Muscle of back (tissue), 13 donors: ENCODE results near the gene ZC3H12C. TPM values are rescaled to one million over a fixed set of nuclear protein-coding genes. Genes with fewer than 3 reads are reported as not detected.
"Not testable (repeated sequence)": the region's sequence is repeated elsewhere in the genome, so short reads cannot be mapped to it uniquely, and the experiment has no call there.

ENCODE experiments used
- DNase-seq, 3 donors: peaks; one replicate each; pipeline versions ENCODE4 v3.0.0 to v3.0.0-alpha.2; 2013
- long read RNA-seq, 9 donors: transcript quantifications; one replicate each; lab custom pipeline, GENCODE V29; 2026
- polyA plus RNA-seq, 10 donors: library from polyadenylated mRNA; unstranded; fragments of 120-200 nt; gene quantifications; one replicate each; pipeline ENCODE4 v1.2.1, GENCODE V29; 2013; ENCODE audit not compliant: insufficient read length in 10 of 10

The ZC3H12C gene
- polyA plus RNA-seq: 1 to 10 TPM; 6.6 to 9.9 (median 9.1) TPM
- long read RNA-seq, donor 1: 0 reads
- long read RNA-seq, donor 2: 0 reads
- long read RNA-seq, donor 3: 0 reads
- long read RNA-seq, donor 4: 0 reads
- long read RNA-seq, donor 5, full-length matches to known transcripts: 1 of 1 reads
- long read RNA-seq, donor 5, partial matches to known transcripts: 0 of 1 reads
- long read RNA-seq, donor 5, other reads (novel, unspliced or antisense): 0 of 1 reads
- long read RNA-seq, donor 6: 0 reads
- long read RNA-seq, donor 7: 0 reads
- long read RNA-seq, donor 8: 0 reads
- long read RNA-seq, donor 9: 0 reads

DNA sequence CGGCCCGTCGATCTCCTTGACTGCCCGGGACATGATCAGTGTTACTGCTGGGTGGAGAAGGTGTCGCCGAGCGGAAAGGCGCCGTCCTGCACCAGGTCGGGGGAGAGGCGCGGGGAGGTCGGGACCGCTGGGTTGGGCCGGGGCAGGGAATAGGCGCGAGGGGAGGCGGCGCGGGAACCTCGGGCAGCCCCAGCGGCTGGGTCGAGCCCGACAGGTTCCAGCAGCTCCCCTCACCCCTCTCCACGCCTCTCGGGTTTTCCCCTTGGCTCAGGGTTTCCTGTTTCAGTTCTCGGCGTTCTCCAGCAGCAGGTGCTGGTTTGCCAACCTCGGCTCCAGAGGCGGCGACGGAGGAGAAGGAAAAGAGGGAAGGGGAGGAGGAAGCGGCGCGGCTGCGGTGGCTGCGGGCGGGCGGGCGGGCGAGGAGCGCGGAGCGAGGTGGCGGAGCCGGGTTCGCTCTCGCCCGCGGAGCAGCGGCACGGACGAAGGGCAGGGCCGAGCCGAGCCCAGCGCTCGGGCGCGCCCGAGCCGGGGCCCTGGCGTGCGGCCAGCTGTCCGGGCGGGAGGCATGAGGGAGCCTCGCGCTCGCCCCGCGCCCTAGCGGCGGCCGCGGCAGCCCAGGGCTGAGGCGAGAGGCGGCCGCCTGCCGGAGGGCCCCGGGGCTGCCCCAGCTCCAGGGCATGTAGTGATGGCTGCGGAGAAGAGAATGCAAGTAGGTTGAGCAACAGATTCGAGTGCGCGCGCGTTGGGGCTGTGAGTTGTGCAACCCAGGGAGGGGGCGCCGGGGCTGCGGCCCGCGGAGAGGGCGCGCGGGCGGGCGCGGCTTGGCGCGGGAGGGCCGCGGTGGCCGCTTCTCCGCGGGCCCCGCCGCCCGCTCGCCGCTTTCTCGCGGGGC, at the start of gene ZC3H12C:
Gene ZC3H12C (plus strand): TSS at position 878 of the 892 bp plus-strand sequence. CDS start 20 bp downstream, outside the sequence.
- peak; percentile 82 to 93 (median 87) for DNase-seq

GRCh38 chr11:110044226-110044968, 48.8 kb upstream of the ZC3H12C start:
- no peak for DNase-seq

DNA sequence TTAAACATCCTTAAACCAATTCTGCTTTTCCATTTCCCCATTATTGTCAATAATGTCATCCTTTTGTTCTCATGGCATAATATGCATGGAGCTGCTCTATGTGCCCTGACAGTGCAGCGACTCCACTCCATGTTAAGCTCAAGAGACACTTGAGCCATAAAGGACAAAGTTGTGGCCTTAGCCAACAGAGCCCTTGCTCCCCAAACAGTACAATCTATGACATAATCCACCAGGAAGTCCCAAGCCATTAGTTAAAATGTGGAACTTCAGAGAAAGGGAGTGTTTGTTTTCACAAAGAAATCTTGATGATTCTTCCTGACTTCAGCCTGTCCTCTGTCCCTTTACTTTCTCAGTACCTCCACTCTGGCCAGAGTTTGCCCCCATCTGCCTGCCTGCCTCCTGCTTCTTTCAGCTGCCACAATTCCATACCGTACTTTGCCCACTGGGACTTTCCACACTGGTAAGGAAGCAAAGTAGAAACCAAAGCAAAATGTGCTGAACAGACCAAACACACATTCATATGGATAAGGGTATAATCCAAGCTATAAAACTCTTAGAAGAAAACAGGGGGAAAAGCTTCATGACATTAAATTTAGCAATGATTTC, 46.3 kb upstream of the ZC3H12C start:
- DNase-seq: no peak

- DNase-seq: no peak
Measured at GRCh38 chr11:110049501-110050200, 43.5 kb upstream of the ZC3H12C start.

DNA sequence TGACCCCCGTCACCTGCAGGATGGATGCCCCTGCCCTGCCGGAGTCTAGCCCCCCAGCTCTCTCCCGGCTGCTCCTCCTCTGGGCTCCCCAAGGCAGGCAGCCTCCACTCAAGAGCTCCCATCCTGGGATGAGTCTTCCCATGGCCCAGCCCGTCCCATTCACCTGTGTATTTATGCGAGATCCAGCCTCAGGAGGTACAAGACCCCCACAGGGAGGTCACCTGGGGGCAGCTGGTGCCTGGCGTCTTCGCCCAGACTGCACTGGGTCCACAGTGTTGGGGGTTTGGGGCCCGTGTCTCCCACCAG, 43.0 kb upstream of the ZC3H12C start:
- DNase-seq: no peak

DNA sequence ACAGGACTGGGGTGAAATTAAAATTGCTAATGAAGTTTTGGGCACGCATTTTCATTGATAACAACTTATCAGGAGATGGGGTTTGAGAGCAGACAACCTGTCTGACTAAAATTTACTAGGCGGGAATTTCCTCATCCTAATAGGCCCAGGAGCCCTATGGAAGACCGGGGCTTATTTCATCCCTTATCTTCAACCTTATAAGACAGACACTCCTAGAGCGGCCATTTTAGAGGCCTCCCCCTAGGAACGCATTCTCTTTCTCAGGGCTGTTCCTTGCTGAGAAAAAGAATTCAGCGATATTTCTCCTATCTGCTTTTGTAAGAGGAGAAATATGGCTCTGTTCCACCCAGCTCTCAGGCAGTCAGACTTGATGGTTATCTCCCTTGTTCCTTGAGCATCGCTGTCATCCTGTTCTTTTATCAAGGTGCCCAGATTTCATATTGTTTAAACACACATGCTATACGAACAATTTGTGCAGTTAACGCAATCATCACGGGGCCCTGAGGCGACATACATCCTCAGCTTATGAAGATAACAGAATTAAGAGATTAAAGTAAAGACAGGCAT, 39.3 kb upstream of the ZC3H12C start:
- DNase-seq: no peak

- DNase-seq: no peak
Measured at GRCh38 chr11:110056956-110057355, 36.2 kb upstream of the ZC3H12C start.

DNA sequence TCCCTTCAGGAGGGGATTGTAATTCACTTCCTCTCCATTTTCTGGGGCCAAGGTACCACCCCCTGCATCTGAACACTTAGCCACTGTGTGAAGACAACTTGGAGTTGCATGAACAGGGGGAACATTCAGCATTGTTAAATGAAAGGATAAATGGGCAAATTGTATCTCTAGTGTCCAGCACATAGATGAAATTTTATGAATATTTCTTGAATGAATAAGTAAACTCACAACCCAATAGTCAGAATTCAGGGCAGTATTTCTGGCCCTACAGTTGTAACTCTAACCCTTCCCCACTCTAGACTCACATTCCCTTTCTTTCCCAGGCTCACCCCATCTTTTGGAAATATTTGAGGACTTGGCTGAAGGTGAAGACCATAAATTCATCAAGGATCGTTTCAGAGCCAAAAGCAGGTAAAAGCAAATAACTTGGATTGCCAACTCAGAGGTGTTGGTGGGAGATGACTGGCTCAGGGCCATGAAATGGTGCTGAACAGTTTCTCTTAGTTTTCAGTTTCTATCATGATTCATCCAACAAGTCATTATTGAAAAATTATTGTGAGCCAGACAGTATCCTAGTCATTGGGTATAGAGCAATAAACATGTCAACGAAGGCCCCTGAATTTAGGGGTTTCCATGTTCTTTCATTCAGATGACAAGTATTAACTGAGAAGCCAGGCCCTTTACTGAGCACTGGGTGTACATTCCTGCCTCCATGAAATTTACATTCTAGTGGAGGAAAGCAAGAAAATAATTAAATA, 33.3 kb upstream of the ZC3H12C start:
- no peak for DNase-seq

GRCh38 chr11:110061296-110061695, 31.9 kb upstream of the ZC3H12C start:
- peak in 1 of 3 donors; percentile 73 for DNase-seq

DNA sequence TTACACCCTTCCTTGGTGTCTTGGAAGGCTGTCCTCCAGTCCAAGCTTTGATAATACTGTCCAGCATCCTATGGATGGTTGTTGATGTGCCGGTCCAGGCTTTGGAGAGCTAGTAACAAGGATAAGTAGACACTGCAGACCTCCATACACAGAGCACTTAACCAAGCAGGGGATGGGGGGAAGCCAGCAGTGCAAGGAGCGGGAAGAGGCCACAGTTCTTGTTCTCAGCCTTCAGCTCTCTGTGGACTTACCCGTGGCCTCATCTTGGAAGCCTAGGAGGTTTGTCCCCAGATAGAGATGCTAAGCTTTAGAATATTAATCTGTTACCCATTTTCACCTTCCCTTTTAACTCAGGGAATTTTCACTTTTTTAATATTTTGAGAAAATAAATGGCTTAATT, 30.9 kb upstream of the ZC3H12C start:
- DNase-seq: peak in 1 of 3 donors; percentile 52

DNA sequence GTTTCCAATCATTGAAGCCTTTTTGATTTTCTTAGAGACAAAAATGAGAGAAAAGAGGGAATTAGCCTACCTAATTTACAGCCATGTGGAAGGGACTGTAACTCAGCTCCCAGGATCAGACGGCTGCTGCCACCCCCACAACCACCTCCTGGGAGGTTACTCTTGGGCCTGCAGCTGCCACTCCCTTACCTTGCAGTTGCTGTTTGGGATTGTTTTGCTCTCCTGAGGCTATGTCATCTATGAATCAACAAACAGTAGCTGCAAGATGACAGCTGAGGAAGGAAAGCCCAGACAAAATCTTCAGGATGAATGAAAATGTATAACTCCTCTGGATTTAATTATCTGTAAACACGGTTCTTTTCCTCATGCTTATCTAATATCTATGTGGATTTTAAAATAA, 28.0 kb upstream of the ZC3H12C start:
- no peak for DNase-seq

DNA sequence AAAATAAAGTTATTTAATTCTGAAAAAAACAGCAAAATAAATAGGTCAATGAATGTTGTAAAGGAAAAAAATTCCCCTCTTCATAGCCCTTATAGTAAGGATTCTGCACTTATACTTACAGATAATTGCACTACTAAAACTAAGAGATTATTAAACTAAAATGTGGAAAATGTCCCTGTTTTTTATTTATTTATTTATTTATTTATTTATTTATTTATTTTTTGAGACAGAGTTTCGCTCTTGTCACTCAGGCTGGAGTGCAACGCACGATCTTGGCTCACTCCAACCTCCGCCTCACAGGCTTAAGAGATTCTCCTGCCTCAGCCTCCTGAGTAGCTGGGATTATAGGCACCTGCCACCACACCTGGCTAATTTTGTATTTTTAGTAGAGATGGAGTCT, 25.2 kb upstream of the ZC3H12C start:
- DNase-seq: not testable (repeated sequence)

DNA sequence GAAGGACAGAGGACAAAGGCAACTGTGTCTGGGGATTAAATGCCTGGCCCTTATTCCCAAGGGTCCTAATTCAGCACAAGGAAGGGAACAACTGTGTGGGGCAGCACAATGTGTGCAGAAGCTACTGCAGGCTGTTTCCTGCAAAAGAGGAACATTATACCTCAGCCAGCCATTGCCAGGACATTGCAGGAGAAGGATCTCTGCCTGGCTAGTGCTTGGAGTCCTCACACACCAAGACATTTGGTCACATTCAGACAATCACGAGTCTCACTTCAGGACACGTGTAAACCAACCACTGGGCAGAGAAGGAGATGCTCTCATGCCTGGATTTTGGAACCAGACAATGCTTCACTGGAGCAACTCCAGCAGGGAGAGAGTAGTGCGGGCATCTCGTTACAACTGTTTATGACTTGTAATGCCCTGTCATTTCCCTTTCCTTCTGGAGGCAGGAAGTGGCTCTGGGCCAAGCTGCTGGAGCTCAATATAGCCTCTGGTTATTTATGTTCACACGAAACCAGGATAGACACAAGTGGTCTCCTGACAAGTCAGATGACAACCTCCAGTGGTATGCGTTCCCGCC, 23.9 kb upstream of the ZC3H12C start:
- DNase-seq: peak; percentile 61 to 83 (median 79)

DNA sequence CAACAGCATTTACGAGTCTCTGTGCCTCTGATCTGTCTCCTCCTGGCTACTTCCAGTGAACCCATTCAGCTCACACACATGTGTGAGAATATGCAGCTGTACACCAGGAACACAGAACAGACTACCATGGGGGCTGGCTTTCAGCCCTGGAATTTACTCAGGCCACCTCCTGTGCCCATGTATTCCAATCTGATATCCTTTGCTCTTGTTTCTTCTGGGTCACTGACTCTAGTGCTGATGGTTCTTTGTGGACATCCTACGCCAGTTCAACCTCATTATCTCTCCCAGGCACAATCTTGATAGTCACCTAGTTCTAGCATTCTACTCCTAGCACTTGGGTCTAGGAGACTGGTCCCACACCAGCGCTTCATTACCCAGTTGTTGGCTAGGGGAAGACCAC, 23.0 kb upstream of the ZC3H12C start:
- no peak for DNase-seq

DNA sequence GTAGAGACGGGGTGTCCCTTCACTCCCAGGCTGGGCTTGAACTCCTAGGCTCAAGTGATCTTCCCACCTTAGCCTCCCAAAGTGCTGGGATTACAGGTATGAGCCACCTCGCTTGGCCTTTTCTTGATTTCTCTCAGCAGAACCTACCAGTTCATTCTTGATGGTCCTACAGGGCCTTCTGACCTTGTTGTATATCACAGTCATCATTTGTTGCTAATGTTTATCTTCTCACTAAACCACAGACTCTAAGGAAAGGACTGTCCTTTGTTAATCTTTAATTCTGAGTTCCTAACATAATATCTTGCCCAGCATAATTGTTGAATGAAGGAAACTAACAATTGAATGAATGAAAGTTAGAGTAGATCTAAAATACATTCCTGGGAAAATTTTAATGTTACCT, 22.0 kb upstream of the ZC3H12C start:
- DNase-seq: no peak

DNA sequence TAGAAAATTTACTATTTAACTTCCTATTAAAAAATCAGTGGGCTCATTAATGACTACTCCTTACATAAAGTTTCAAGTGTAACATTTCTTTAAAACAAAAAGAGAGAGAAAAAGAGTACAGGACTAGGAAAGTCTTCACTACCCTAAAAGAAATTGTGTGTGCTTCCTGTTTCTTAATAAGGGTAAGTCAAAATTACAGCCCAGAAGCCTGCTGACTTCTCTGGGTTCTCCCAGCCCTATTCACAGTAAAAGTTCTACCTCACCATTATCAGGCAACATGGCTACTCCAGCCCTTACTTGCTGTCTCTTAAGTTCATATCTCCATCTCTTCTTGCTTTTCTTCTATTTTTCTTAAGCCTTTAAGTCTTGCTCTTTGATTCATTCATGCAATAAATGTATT, 20.3 kb upstream of the ZC3H12C start:
- DNase-seq: no peak

DNA sequence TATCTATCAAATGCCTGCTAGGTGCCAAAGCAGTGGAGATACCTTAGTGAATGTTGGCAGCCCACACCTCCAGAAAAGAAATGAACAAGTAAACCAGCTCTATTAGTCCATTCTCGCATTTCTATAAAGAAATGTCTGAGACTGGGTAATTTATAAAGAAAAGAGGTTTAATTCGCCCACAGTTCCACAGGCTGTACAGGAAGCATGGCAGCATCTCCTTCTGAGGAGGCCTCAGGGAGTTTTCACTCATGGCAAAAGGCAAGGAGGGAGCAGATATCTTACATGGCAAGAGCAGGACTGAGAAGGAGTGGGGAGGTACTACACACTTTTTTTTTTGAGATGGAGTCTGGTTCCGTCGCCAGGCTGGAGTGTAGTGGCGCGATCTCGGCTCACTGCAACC, 18.7 kb upstream of the ZC3H12C start:
- DNase-seq: no peak

DNA sequence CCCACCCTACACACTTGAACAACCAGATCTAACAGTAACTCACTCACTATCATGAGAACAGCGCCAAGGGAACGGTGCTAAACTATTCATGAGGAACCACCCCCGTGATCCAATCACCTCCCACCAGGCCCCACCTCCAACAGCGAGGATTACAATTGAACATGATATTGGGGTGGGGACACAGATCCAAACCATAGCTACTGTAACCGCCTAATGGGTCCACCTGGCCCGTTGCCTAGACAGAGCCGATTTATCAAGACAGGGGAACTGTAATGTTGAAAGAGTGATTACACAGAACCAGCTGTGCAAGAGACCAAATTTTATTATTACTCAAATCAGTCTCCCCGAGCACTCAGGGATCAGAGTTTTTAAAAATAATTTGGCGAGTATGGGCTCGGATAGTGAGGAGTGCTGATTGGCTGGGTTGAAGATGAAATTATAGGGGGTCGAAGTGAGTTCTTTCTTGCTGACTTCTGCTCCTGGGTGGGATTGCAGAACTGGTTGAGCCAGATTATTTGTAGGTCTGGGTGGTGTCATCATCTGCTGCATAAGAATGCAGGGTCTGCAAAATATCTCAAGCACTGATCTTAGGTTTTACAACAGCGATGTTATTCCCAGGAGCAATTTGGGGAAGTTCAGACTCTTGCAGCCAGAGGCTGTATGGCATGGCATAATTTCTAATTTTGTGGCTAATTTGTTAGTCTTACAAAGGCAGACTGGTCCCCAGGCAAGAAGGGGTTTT, 17.9 kb upstream of the ZC3H12C start:
- peak in 1 of 3 donors; percentile 51 for DNase-seq

GRCh38 chr11:110075847-110076208, 17.4 kb upstream of the ZC3H12C start:
- no peak for DNase-seq
